T-helper 2 cell (primary cell): ENCODE measurements around the gene SCAP.
A peak's percentile ranks its signal among the peaks of the same experiment; 100 is the strongest.

Source experiments
- DNase-seq, 5 experiments: peaks; one replicate each; pipeline versions ENCODE4 v3.0.0 to v3.0.0-alpha.2; 2012 to 2022

The SCAP gene

GRCh38 chr3:47430606-47431005 is 45.1 kb downstream of the SCAP start:
- DNase-seq = no peak

- no peak for DNase-seq
These were observed 46.1 kb downstream of the SCAP start for GRCh38 chr3:47429476-47430270.

- DNase-seq = no peak
These were observed 47.1 kb downstream of the SCAP start for GRCh38 chr3:47428662-47429061.

- DNase-seq = no peak
These were observed 47.9 kb downstream of the SCAP start for GRCh38 chr3:47427866-47428265.

GRCh38 chr3:47425959-47426358 is 49.8 kb downstream of the SCAP start:
- no peak for DNase-seq

- DNase-seq = no peak
These were observed 50.4 kb downstream of the SCAP start for GRCh38 chr3:47425383-47425778.

GRCh38 chr3:47424434-47425382 is 51.0 kb downstream of the SCAP start:
- DNase-seq = no peak

- no peak for DNase-seq
These were observed 52.1 kb downstream of the SCAP start for GRCh38 chr3:47423548-47424145.

- no peak for DNase-seq
These were observed 53.0 kb downstream of the SCAP start for GRCh38 chr3:47422743-47423142.

- no peak for DNase-seq
These were observed 53.7 kb downstream of the SCAP start for GRCh38 chr3:47421741-47422649.

GRCh38 chr3:47420511-47421484 is 54.9 kb downstream of the SCAP start:
- peak; percentile 60 to 91 (median 78) for DNase-seq

- no peak for DNase-seq
These were observed 55.7 kb downstream of the SCAP start for GRCh38 chr3:47420044-47420430.

GRCh38 chr3:47419083-47420043 is 56.4 kb downstream of the SCAP start:
- no peak for DNase-seq

- DNase-seq = no peak
These were observed 57.3 kb downstream of the SCAP start for GRCh38 chr3:47418167-47419082.

GRCh38 chr3:47416041-47416440 is 59.7 kb downstream of the SCAP start:
- no peak for DNase-seq

GRCh38 chr3:47414666-47415587 is 60.8 kb downstream of the SCAP start:
- DNase-seq = no peak

- DNase-seq = no peak
These were observed 61.6 kb downstream of the SCAP start for GRCh38 chr3:47414161-47414564.
